Lower leg skin (tissue), 4 donors: ENCODE data around the gene EPB41L5. TPM values are rescaled to one million over a fixed set of nuclear protein-coding genes. Genes with fewer than 3 reads are reported as not detected.
A peak's percentile ranks its signal among the peaks of the same experiment; 100 is the strongest.

Source experiments
- DNase-seq, 2 donors: peaks; one replicate each; pipeline ENCODE4 v3.0.0-alpha.2; 2019; ENCODE audit warnings: low spot score in 2 of 2
- H3K4me3 ChIP-seq: fragments of 200-600 bp; sonication (generic); 2 replicates; pipeline ENCODE4 v1.5.1; 2017; ENCODE audit warnings: mild to moderate bottlenecking, low read depth; ENCODE audit not compliant: poor library complexity, severe bottlenecking
- CTCF ChIP-seq, 3 donors: fragments of 450-650 bp; IDR thresholded peaks; one replicate each; pipeline ENCODE4 v1.5.1; 2016; ENCODE audit warnings: antibody characterized with exemption in 3 of 3, mild to moderate bottlenecking in 3 of 3, moderate library complexity in 2 of 3
- POLR2A ChIP-seq, 2 donors: fragments of 450-650 bp; IDR thresholded peaks; one replicate each; pipeline ENCODE4 v1.6.1; 2016 to 2017; ENCODE audit warnings: antibody characterized with exemption in 2 of 2, mild to moderate bottlenecking in 1 of 2, moderate library complexity in 1 of 2
- WGBS, 2 donors: methylation state at CpG; one replicate each; pipeline ENCODE4 v1.1.5; 2018; 5-methylcytosine and 5-hydroxymethylcytosine counted together
- intact Hi-C: fragments of 100-400 bp; cut with DNase I; formaldehyde crosslinking; loops from one replicate; pipeline ENCODE4 v1.15.0; 2023; ENCODE audit warnings: low total_unique reads
- total RNA-seq, 4 donors: library from RNA; depleted of rRNA; stranded (reverse); fragments of >200 nt; gene quantifications; one replicate each; pipeline ENCODE4 v1.1.0, GENCODE V29; 2016

Gene EPB41L5
- total RNA-seq, 4 donors from 2014 or later: 12.4 to 25.4 (median 23.0) TPM

- DNase-seq: no peak
- TF ChIP-seq POLR2A (IDR thresholded peaks at IDR 0.05): no peak
- TF ChIP-seq CTCF (IDR thresholded peaks at IDR 0.05): no peak
- no peak overlapping the region for H3K4me3 ChIP-seq
- intact Hi-C loops: no loop called here
Observed at GRCh38 chr2:120161190-120161589, 148.3 kb downstream of the EPB41L5 start.

GRCh38 chr2:120162716-120163115, 149.8 kb downstream of the EPB41L5 start:
- no peak for TF ChIP-seq CTCF (IDR thresholded peaks at IDR 0.05)
- TF ChIP-seq POLR2A (IDR thresholded peaks at IDR 0.05): no peak
- WGBS, 2 donors: 76 to 81% methylated on average over 5 of the region's 5 CpGs
- H3K4me3 ChIP-seq: no peak overlapping the region
- DNase-seq: no peak
- intact Hi-C loops: no loop called here

- TF ChIP-seq POLR2A (IDR thresholded peaks at IDR 0.05) (no peak), CTCF (IDR thresholded peaks at IDR 0.05) (no peak)
- H3K4me3 ChIP-seq: no peak overlapping the region
- 94 to 96% methylated on average over 2 of the region's 2 CpGs for WGBS, 2 donors
- intact Hi-C loops: no loop called here
- no peak for DNase-seq
Observed at GRCh38 chr2:120167272-120167671, 154.4 kb downstream of the EPB41L5 start.

- no peak overlapping the region for H3K4me3 ChIP-seq
- TF ChIP-seq CTCF (IDR thresholded peaks at IDR 0.05) (no peak), POLR2A (IDR thresholded peaks at IDR 0.05) (no peak)
- DNase-seq: no peak
- intact Hi-C loops: no loop called here
Observed at GRCh38 chr2:120169020-120169419, 156.1 kb downstream of the EPB41L5 start.

- WGBS, 2 donors: 20 to 21% methylated on average over 6 of the region's 6 CpGs
- intact Hi-C loops: loop anchor here (5.0 kb wide), 1 partner anchor 478 kb away; no protein-coding TSS in a partner anchor
- TF ChIP-seq POLR2A (IDR thresholded peaks at IDR 0.05) (no peak), CTCF (IDR thresholded peaks at IDR 0.05) (peak in 1 of 3 donors; percentile 31)
- H3K4me3 ChIP-seq: no peak overlapping the region
- DNase-seq: peak in 1 of 2 donors; percentile 35
Observed at GRCh38 chr2:120174963-120175581, 162.2 kb downstream of the EPB41L5 start.

GRCh38 chr2:120176526-120176925, 163.6 kb downstream of the EPB41L5 start:
- H3K4me3 ChIP-seq: no peak overlapping the region
- no peak for DNase-seq
- WGBS, 2 donors: 47% methylated on average over 3 of the region's 3 CpGs
- TF ChIP-seq CTCF (IDR thresholded peaks at IDR 0.05) (no peak), POLR2A (IDR thresholded peaks at IDR 0.05) (no peak)
- intact Hi-C loops: loop anchor here (5.0 kb wide), 1 partner anchor 479 kb away; no protein-coding TSS in a partner anchor
